ENCODE data around the gene DGKH.
A peak's percentile ranks its signal among the peaks of the same experiment; 100 is the strongest.

DGKH gene, protein sequence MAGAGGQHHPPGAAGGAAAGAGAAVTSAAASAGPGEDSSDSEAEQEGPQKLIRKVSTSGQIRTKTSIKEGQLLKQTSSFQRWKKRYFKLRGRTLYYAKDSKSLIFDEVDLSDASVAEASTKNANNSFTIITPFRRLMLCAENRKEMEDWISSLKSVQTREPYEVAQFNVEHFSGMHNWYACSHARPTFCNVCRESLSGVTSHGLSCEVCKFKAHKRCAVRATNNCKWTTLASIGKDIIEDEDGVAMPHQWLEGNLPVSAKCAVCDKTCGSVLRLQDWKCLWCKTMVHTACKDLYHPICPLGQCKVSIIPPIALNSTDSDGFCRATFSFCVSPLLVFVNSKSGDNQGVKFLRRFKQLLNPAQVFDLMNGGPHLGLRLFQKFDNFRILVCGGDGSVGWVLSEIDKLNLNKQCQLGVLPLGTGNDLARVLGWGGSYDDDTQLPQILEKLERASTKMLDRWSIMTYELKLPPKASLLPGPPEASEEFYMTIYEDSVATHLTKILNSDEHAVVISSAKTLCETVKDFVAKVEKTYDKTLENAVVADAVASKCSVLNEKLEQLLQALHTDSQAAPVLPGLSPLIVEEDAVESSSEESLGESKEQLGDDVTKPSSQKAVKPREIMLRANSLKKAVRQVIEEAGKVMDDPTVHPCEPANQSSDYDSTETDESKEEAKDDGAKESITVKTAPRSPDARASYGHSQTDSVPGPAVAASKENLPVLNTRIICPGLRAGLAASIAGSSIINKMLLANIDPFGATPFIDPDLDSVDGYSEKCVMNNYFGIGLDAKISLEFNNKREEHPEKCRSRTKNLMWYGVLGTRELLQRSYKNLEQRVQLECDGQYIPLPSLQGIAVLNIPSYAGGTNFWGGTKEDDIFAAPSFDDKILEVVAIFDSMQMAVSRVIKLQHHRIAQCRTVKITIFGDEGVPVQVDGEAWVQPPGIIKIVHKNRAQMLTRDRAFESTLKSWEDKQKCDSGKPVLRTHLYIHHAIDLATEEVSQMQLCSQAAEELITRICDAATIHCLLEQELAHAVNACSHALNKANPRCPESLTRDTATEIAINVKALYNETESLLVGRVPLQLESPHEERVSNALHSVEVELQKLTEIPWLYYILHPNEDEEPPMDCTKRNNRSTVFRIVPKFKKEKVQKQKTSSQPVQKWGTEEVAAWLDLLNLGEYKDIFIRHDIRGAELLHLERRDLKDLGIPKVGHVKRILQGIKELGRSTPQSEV

DNA sequence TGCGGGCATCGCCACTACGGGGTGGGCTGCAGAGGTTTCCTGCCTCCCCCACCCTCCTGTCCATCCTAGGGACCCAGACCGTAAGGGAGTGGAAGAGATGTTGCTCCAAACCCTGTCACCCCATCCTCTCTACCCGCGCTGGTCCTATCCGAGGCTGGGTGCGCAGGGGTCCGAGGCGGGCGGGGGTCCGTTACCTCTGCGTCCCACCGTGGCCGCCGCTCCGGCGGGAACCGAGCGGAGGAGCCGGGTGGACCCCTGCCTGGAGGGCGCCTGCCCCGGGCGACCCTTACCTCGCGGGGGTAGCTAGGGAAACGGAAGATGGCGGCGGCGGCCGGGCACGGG lies at the start of gene DGKH:
DGKH (plus strand) TSS at position 307 of the 342 bp plus-strand sequence. CDS start 126 bp downstream, outside the sequence.
- DNase-seq (ENCODE audit: low spot score): no peak

DNA sequence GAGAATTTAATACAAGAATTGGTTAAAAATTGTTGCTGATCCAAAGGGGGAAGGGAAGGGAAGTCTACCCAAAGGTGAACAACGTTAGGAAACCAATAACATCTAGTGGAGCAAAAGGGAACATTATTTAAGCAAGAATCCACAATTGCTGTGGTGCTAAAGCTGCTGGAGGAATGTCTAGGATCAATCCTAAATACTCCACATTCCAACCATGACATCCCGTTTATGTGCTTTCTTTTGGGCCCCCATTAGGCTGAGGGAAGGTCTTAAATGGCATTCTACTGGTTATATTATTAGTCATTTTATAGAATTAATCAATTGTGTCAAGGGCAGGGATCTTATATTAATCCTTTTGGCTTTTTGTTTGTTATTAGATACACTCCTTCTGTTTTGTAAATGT lies 47.6 kb upstream of the DGKH start:
- DNase-seq (ENCODE audit: low spot score): no peak

GRCh38 chr13:42001580-42001979 lies 46.9 kb upstream of the DGKH start:
- DNase-seq (ENCODE audit: low spot score): no peak

DNA sequence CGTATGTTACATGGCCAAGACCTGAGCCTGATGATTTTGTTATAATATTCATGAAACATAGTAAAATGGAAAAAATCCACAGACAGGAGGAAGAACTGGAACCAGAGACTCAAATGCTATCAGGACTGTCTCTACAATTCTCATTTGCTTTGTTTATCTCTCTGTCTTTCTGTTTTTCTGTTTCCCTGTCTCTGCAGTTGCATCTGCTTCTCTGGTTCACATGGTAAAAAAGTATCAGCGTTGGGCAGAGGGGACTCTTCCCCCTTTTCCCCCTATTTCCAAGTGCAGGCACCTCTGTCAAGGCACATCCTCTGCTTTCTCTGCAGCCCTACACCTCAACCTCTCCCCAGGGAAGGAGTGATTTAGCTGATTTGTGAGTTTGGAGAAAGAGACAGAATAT lies 46.4 kb upstream of the DGKH start:
- DNase-seq (ENCODE audit: low spot score): no peak

- no peak for DNase-seq (ENCODE audit: low spot score)
Measured at GRCh38 chr13:42007844-42008243, 40.6 kb upstream of the DGKH start.

GRCh38 chr13:42009057-42009456 lies 39.4 kb upstream of the DGKH start:
- DNase-seq (ENCODE audit: low spot score): no peak

- no peak for DNase-seq (ENCODE audit: low spot score)
Measured at GRCh38 chr13:42011601-42012350, 36.7 kb upstream of the DGKH start.

GRCh38 chr13:42014119-42014518 lies 34.3 kb upstream of the DGKH start:
- no peak for DNase-seq (ENCODE audit: low spot score)

DNA sequence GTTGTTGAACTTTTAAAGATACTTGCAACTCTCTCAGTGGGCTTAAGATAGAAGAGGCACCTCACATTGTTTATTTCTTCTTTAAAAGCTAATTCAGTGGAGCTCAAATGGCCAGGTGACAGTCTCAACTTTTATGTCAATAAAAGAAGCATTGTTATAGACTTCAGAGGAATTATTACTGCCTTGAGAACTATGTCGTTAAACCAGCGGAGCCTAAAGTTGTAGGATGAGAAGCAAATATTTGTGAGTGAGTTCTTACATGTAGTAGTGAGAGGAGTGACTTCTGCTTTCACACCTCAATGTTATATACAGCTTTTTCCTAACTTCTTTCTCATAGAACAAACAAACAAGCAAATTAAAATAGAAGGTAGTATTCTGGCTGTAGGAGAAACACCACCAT lies 31.2 kb upstream of the DGKH start:
- DNase-seq (ENCODE audit: low spot score): no peak

- no peak for DNase-seq (ENCODE audit: low spot score)
Measured at GRCh38 chr13:42021851-42022250, 26.6 kb upstream of the DGKH start.

GRCh38 chr13:42022336-42022735 lies 26.1 kb upstream of the DGKH start:
- DNase-seq (ENCODE audit: low spot score): no peak

GRCh38 chr13:42022796-42023493 lies 25.5 kb upstream of the DGKH start:
- DNase-seq (ENCODE audit: low spot score): no peak

GRCh38 chr13:42027286-42027685 lies 21.2 kb upstream of the DGKH start:
- DNase-seq (ENCODE audit: low spot score): no peak

GRCh38 chr13:42028113-42028799 lies 20.2 kb upstream of the DGKH start:
- no peak for DNase-seq (ENCODE audit: low spot score)

DNA sequence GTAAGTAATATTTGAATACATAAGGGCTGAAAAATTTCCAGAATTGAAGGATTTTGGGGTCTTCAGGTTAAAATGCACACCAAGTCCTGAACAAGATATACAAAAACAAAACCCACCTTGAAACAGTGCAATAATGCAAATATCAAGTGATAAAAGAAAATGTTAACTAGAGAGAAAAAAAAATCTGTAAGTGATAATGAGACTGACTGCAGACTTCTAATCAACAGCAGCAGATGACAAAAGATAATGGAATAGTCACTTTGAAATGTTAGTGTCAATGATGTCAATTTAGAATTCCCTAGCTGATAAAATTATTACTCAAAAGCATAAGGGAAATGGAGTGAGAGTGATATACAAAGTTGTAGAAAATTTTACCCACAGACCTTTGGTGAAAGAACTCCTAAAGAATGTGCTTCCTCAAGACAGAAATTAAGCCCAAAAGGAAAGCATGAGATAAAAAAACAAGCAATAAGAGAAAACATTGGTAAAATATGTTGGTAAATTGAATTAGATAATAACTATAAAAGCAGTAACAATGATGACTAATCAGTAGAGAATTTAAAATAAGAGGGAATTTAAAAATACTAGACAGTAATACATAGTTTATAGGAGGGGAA lies 12.4 kb upstream of the DGKH start:
- no peak for DNase-seq (ENCODE audit: low spot score)

- no peak for DNase-seq (ENCODE audit: low spot score)
Measured at GRCh38 chr13:42036711-42037110, 11.7 kb upstream of the DGKH start.

DNA sequence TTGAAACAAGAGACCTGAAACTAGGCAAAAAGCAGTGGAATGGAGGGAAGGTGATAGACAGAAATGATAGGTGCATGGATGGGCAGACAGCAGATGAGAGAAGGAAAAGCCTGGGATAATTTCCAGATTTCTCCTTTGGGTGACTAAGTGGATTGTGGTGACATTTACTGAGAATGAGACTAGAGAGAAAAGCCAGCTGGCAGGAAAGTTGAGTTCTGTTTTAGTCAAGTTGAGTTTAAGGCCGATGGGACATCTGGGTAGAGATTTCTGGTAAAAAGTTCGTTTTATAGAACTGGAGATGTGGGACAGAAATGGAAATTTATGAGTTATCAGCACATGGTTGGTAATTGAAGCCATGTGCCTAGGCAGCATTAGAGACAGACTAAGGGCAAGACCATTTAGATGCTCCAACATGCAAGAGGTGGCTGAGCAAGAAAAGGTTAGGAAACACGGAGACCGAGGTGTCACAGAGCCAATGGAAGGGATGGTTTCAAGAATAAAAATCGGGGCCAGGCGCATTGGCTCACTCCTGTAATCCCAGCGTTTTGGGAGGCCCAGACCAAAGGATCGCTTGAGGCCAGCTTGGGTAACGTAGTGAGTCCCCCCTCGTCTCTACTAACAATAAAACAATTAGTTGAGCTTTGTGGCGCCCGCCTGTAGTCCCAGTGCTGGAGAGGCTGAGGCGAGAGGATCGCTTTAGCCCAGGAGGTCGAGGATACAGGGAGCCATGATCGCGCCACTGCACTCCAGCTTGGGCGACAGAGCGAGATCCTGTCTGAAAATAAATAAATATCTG lies 9.6 kb upstream of the DGKH start:
- no peak for DNase-seq (ENCODE audit: low spot score)

GRCh38 chr13:42039457-42039945 lies 8.9 kb upstream of the DGKH start:
- peak; percentile 17 for DNase-seq (ENCODE audit: low spot score)
